ENCODE measurements around the gene MYB.
A peak's percentile ranks its signal among the peaks of the same experiment; 100 is the strongest.
"Not testable (repeated sequence)": the region's sequence is repeated elsewhere in the genome, so short reads cannot be mapped to it uniquely, and the experiment has no call there.

MYB gene

GRCh38 chr6:135164387-135164786, 16.7 kb upstream of the MYB start:
- not testable (repeated sequence) for DNase-seq (ENCODE audit: low read depth)

GRCh38 chr6:135165031-135165430, 16.1 kb upstream of the MYB start:
- DNase-seq (ENCODE audit: low read depth): no peak

DNA sequence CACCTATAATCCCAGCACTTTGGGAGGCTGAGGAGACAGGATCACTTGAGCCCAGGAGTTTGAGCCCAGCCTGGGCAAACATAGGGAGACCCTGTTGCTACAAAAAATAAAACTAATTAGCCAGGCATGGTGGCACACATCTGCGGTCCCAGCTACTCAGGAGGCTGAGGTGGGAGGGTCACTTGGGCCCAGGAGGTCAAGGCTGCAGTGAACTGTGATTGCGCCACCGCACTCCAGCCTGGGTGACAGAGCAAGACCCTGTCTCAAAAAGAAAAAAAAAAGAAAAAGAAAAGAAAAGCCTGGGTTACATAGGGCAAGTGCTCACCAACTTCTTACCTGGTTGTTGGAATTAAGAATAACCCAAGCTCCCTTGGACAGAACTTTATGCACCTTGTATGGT, 14.6 kb upstream of the MYB start:
- DNase-seq (ENCODE audit: low read depth): no peak

DNA sequence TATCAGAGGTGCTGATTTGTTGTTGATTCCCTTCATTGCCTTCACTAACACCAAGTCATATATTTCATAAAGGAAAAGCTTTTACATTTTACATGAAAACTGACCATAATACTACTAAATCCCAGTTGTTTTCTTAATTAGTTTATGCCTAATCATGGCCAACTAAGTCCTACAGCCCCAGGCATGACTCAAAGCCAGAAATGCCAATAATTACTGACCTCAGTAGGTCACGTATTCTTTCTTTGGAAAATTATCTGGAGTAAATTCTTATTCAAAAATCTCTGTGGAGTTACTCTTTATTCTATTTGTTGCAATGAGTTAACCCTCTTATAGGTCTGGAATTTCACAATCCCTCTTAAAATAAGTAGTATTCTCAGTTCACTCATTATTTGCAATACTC, 13.5 kb upstream of the MYB start:
- DNase-seq (ENCODE audit: low read depth): no peak

- no peak for DNase-seq (ENCODE audit: low read depth)
Observed at GRCh38 chr6:135168766-135169165, 12.3 kb upstream of the MYB start.

- no peak for DNase-seq (ENCODE audit: low read depth)
Observed at GRCh38 chr6:135170238-135170637, 10.9 kb upstream of the MYB start.

- DNase-seq (ENCODE audit: low read depth): no peak
Observed at GRCh38 chr6:135170849-135171248, 10.3 kb upstream of the MYB start.

DNA sequence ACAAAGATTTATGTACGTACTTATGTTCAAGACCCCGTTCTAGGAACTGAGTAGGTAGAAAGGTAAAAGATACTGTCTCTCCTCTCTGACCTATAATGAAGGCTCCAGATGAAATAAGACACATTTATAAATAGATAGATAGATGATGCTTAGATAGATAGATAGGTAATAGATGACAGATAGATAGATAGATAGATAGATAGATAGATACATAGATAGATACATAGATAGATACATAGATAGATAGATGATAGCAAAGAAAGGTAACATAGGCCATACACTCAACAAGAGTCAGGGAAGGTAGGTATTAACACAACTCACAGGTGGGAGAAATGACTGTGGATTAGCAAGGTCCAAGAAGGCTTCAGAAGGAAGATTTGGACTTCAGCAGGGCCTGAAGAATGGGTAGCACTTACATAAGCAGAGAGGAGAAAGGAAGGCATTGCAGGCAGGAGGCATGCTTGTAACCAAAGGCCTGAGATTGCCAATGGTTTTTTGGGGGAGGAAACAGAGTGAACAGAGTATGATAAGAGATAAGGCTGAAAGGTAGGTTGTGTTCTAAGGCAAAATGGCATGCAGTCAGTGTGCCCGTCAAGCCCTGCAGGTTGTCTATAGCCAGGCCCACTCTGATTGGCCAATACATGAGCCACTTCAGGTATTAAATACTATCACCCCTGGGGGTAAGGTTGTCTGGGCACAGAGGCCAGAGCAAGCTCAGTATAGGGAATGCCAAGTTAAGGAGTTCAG, 7.7 kb upstream of the MYB start:
- DNase-seq (ENCODE audit: low read depth): no peak

- no peak for DNase-seq (ENCODE audit: low read depth)
Observed at GRCh38 chr6:135173989-135174484, 7.1 kb upstream of the MYB start.

DNA sequence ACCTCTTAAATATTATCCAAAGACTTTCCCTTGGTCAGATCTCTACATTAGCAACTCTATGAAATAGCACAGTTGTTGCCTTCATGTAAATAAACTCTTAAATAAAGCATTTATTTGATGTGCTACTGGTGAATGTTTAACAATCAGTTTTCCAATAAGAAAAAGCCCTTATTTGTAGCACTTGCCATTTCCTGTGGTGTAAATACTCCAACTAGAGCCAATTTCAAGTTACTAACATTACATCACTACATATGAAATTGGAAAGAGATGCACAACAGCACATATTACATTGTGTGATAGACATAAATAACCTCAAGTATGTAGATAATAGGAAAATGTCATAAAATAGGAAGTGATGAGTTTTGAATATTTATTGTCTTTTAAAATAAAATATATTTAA, 5.0 kb upstream of the MYB start:
- DNase-seq (ENCODE audit: low read depth): no peak

GRCh38 chr6:135176464-135176863, 4.6 kb upstream of the MYB start:
- no peak for DNase-seq (ENCODE audit: low read depth)

GRCh38 chr6:135179372-135179771, 1.7 kb upstream of the MYB start:
- no peak for DNase-seq (ENCODE audit: low read depth)

DNA sequence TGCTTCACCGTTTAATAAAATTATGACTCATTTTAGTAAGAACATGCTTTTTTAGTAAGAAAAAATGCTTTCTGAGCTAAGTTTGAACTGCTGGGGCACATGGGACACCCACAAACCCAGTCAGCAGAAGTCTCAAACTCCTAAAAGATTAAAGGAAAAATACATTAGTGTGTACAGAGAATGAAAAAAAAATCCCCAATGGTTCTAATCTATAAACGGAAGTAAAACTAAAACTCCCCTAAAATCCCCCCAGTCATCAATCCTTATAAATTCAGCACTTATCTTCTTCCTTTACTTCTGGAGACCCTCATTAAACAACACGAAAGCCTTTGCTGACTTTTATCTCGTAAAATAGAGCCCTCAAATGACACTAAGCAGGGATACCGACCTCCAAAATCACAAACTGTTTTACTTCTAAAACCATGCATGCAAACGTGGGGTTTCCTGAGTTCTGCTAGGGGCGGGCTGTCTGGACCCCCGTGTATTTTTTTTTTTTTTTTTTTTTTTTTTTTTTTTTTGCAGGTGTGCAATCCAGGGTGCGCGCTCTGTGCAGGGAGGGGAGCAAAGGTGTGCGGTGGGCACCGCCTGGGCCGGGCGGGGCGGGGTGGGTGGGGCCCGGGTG, 1.1 kb upstream of the MYB start:
- no peak for DNase-seq (ENCODE audit: low read depth)

GRCh38 chr6:135181333-135182070, 394 bp downstream of the MYB start:
- peak; percentile 3 for DNase-seq (ENCODE audit: low read depth)

DNA sequence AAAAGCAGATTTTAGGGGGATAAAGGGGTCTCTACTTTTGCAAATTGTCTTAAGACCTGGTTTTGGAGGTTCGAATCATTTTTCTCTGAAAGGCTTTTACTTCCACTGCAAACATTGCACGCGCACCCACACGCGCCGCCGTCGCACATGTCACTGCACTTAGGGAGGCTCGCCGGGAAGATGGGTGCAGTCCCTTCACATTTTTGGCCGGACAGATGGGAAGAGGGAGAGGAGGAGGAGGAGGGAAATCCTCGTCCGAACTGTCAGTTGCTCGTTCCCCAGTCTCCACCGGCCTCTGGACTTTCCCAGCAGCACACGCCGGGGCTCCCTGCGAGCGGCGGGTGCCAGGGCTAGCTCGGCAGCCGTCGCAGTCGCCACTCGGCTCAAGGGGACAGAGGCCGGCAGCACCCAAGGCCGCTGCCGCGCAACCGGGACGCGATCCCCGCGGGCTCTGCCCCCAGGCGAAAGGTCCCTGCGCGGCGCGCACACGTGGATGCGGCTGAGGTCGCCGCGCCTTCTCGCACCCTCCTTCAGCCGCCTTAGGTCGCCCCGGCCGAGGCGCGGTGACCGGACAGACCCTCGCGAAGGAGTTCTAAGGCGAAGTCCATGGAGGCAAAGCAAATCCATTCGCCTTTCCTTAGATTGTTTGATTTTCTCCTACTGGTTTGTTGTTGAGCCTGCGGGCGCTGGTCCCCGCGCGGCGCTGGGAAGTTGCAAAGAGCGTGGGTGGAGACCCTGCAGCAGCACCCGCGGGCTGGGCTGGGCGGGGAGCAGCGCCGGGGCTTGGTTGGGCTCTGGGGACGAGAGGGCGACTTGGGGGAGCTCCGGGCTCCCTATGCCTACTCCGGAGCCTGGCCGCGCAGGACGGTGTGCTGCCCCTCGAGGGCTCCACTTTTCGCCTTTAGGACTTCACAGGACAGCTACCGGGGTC, 1.2 kb downstream of the MYB start:
- peak; percentile 4 for DNase-seq (ENCODE audit: low read depth)

DNA sequence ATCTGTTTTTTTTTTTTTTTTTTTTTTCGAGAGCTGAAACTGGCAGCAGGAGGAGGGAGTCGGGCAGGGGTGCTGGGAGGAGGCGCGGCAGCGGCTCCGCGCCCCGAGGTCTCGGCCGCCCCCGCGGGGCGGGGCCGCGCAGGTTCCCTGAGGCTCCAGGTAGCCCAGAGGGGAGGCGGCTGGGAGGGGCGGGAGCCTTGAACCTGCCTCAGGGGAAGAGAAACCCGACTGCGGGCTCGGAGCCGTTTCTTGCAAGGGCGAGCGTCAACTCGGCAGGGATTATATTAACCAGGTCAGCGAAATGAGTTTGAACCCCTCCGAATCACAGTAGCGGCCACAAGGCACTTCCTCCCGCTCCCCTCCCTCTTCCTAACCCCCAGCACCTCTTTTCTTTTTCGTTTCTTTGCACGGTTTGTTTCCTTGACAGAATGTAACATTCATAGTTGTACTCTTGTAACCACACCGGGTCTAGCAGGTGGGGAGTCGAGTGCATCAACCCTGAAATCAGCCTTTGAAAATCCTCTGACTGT, 2.0 kb downstream of the MYB start:
- peak; percentile 38 for DNase-seq (ENCODE audit: low read depth)

- peak; percentile 36 for DNase-seq (ENCODE audit: low read depth)
Observed at GRCh38 chr6:135183532-135184440, 2.7 kb downstream of the MYB start.

DNA sequence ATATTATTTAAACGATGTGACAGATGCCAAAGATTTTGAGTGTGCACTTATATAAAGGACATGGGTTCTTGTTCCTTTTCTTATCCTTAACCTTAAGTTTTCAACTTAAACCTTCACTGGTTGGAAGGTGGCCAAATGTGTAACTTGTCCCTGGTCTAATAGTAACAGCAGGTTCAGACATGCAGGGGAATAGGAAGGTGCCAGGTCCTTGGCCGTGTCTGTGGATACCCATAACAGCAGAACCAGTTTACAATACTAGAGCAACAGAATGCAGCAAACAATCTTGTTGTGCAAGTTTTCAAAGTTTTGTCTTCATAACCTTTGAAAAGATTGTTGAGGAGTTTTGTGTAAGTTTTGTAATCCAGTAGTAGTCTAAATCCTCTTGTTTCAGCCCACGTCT, 4.4 kb downstream of the MYB start:
- DNase-seq (ENCODE audit: low read depth): no peak

- no peak for DNase-seq (ENCODE audit: low read depth)
Observed at GRCh38 chr6:135186255-135186654, 5.1 kb downstream of the MYB start.

- DNase-seq (ENCODE audit: low read depth): no peak
Observed at GRCh38 chr6:135187372-135187771, 6.3 kb downstream of the MYB start.

DNA sequence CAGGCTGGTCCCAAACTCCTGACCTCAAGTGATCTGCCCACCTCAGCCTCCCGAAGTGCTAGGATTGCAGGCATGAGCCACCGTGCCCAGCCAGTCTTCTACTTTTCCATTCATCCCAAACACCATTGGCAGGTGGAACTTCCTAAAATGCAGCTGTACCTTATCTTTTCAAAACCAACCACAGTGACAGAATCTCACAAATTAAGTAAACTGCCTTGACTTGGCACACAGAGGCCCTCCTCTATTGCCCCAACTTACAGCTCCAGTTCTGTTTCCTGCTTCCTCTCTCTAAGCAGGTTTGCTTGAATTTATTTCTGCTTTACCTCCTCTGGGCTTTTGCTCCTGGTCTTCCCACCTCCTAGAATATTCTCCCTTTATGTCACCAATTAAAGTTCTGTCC, 7.6 kb downstream of the MYB start:
- DNase-seq (ENCODE audit: low read depth): no peak
